GM19324 (cell line): Measurements from ENCODE around the gene SERPINI1.

ENCODE experiments used
- ATAC-seq: cut with Tn5 transposase; IDR thresholded peaks from one replicate; pipeline ENCODE4 v1.9.1; 2021; ENCODE audit warnings: mild to moderate bottlenecking, moderate library complexity; ENCODE audit not compliant: unreplicated experiment, low FRiP score

Gene SERPINI1

GRCh38 chr3:167733961-167734497 lies 1.5 kb upstream of the SERPINI1 start:
- no peak for ATAC-seq

DNA sequence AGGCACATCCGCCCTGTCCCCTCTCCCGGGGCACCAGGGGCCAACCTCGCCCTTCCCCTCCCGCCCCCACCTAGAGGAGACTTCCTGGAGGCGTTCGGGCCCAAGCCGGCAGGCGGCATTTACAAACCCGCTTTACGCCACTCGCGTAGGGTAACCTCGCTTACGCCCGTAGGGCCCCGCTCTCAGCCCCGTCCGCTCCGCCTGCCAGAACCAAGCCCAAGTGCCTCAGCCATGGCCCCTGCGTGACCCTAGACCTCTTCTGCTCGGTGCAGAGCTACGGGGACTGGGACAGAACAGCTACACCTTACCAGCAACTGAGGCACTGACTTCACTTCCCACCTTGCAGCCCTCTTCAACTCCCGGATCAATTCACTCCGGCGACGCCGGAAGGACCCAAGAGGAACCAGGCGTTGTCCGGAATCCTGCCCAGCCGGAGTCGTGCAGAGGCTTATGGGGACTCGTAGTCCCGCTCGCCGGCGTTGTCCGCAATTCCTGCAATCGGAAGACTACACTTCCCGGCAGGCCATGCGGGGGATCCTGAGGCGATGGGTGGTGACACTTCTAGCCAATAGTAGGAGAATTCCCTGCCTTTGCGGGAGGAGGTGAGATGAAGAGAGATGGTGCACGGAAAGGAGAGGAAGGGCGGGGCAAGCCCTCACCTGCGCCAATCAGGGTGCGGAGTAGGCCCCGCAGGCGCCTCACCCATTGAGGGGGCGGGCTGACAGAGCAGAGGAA lies 856 bp upstream of the SERPINI1 start, which contains the start of gene PDCD10:
TSS of gene PDCD10 (minus strand) at position 395 of the 735 bp plus-strand sequence. CDS start 14,735 bp downstream, outside the sequence.
- peak; percentile 94 for ATAC-seq

DNA sequence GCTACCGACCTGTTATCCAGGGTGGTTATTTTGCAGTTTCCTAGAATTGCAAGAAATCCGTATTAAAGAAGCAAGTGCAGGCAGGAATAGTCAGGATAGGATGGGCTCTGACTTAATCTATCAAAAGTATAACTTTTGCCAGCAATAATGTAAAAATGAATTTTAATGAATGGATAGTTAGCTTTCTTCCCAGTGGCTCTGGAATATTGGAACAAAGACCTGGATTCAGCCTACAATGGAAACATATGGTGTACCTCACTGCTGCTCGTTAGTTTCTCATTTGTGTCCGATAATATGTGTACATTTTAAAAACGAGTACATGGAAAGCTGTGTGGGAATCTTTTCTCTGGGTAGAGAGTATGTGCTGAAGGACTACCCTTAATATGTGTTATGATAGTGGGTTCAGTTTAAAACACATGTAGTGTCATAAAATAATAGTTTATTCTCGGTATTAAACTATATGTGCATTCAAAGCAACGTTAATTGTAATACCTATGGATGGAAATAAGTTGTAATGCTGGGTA lies 805 bp downstream of the SERPINI1 start:
- no peak for ATAC-seq

DNA sequence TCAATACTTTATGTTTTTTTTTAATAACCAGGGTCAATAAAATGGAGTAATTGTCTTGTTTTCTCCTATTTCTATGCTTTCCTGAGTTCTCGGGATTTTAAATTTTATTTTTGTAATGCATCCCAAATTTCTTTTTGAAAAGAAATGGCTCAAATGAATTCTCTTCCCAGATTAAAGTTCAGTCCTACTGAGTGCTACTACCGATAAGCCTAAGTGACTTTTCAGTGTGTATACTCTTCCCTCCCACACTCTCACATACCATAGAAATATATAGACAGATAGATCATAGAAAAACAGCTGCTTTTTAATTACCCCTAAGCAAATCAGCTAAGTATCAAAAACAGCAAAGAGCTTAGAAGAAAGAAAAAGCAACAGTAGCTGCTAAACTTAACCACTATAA lies 1.5 kb downstream of the SERPINI1 start:
- ATAC-seq, result no peak

GRCh38 chr3:167738037-167738436 lies 2.5 kb downstream of the SERPINI1 start:
- ATAC-seq, result no peak

- no peak for ATAC-seq
Observed at GRCh38 chr3:167739190-167739810, 3.8 kb downstream of the SERPINI1 start.

GRCh38 chr3:167740961-167741587 lies 5.6 kb downstream of the SERPINI1 start:
- peak; percentile 95 for ATAC-seq

GRCh38 chr3:167742338-167742737 lies 6.8 kb downstream of the SERPINI1 start:
- no peak for ATAC-seq

- ATAC-seq, result no peak
Observed at GRCh38 chr3:167743799-167744198, 8.3 kb downstream of the SERPINI1 start.

DNA sequence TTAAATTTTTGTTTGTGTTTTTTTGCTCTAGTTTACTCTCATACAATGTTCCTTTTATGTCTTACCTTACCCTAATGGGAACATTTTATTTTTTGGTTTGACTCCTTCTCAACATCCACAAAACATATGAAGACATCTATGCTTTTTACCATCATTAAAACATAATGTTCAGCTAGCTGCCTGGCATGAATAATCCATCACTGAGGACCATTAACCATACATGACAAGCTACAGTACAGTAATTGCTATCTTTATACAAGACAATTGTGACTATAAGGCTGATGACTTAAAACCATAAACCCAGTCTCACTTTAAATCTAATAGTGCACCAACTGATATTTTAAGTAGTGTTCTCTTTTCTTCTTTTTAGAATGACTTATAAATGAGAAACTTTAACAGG lies 13.7 kb downstream of the SERPINI1 start:
- ATAC-seq, result no peak

- ATAC-seq, result no peak
Observed at GRCh38 chr3:167749728-167750127, 14.2 kb downstream of the SERPINI1 start.

GRCh38 chr3:167750272-167750971 lies 14.9 kb downstream of the SERPINI1 start:
- peak; percentile 95 for ATAC-seq

DNA sequence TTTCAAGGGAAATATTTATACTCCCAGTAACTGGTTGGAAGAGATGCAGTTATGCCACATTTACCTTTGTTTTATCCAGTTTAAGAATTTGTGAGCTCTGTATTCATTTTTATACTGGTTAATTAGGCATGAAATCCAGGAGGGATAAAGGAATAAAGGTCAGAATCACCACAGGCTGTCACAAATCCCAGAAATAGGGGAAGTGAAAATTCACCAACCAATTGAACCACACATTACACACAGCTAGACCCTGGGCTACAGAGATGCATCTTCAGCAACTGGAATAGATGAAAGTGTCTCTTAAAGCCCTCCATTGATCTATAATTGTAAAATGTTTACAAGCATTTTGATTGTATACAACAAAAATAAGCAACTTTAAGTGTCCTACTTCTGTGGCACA lies 18.5 kb downstream of the SERPINI1 start:
- no peak for ATAC-seq

DNA sequence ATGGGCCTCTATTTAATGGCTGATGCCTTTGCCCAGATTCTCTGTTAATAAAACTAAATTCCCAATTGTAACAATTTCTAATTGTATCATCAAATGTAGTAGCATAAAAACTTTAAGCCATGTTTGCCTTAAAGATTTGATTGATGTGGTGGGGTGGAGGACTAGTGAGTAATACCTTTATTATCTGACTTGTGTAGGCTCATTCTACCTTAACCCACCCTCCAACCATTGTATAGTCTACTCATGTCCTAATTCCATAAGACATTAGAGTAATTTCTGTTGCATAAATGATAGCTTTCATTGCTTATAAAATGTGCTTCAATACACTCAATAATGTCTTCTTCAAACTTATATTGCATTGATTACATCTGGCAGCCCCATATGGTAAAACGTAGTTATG lies 25.8 kb downstream of the SERPINI1 start:
- ATAC-seq, result no peak

GRCh38 chr3:167762296-167762695 lies 26.8 kb downstream of the SERPINI1 start:
- no peak for ATAC-seq

- ATAC-seq, result no peak
Observed at GRCh38 chr3:167772992-167773391, 37.5 kb downstream of the SERPINI1 start.

DNA sequence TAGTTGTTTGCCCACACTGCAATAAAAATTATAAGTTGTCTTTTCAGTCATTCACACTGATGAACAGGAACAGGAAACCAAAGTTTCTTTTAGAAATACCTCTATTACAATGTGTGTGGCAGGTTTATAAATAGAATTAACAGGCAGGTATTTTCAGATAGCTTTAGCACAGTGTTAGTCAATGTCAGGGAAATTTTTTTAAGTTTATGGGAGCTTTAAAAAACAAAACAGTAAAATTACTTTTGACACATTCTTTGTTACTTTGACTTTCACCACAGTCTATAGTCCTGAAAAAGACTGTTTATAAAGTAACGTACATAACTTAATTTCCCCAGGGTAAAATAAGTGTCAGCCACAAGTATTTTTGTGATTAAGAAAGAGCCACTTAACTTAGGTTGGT lies 38.1 kb downstream of the SERPINI1 start:
- ATAC-seq, result peak; percentile 77

DNA sequence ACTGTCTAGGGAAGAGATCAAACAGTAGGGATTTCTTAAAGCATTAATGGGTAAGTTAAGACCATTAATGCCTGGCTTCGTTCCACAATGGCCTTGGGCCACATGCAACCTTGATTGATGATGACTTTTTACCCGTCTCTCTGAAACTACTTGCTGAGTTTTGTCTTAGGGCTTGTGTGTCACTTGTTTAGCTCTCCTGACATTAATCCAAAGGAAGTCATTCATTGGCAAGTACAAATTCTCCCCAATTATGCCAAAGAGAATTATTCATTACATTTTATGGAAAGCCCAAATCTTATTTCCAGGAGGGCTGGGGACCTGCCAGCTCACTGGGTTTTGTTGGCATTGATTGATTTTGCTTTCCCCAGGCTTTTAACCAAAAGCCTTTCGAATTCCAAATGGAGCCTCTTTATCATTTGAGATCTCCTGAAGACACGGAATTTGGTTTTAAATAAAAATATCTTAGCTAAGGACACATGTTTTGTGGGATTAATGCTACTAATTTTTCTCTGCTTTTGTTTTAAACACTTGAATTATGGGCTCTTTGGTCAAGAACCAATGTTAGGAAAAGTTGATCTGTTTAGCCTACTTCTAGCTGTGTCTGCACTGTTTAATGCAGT lies 40.7 kb downstream of the SERPINI1 start:
- ATAC-seq, result no peak

- no peak for ATAC-seq
Observed at GRCh38 chr3:167777356-167777755, 41.8 kb downstream of the SERPINI1 start.
